DND-41 (cell line): Measurements from ENCODE around the gene HDAC8.

Experiments
- EZH2 ChIP-seq: IDR thresholded peaks from 3 replicates; pipeline ENCODE4 v1.6.1; 2012; ENCODE audit warnings: borderline replicate concordance, low read depth, mild to moderate bottlenecking, moderate library complexity, low read length, inconsistent platforms; ENCODE audit not compliant: severe bottlenecking
- TF ChIP-seq, protein P1 (sequence below): IDR thresholded peaks from 2 replicates; pipeline ENCODE4 v1.5.1; 2012; ENCODE audit warnings: borderline replicate concordance, low read length, moderate library complexity, mild to moderate bottlenecking; ENCODE audit not compliant: poor library complexity, severe bottlenecking; ENCODE audit errors: extremely low read depth

GRCh38 chrX:72461288-72461687, 111.4 kb downstream of the HDAC8 start:
- TF ChIP-seq, protein P1, sequence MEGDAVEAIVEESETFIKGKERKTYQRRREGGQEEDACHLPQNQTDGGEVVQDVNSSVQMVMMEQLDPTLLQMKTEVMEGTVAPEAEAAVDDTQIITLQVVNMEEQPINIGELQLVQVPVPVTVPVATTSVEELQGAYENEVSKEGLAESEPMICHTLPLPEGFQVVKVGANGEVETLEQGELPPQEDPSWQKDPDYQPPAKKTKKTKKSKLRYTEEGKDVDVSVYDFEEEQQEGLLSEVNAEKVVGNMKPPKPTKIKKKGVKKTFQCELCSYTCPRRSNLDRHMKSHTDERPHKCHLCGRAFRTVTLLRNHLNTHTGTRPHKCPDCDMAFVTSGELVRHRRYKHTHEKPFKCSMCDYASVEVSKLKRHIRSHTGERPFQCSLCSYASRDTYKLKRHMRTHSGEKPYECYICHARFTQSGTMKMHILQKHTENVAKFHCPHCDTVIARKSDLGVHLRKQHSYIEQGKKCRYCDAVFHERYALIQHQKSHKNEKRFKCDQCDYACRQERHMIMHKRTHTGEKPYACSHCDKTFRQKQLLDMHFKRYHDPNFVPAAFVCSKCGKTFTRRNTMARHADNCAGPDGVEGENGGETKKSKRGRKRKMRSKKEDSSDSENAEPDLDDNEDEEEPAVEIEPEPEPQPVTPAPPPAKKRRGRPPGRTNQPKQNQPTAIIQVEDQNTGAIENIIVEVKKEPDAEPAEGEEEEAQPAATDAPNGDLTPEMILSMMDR, result no peak
- no peak for TF ChIP-seq EZH2
